Duodenal mucosa (tissue), 2 donors: ENCODE measurements around the gene GRIFIN.

ENCODE experiments used
- H3K27ac ChIP-seq: one replicate; pipeline ENCODE4 v1.7.0; 2013; ENCODE audit warnings: low read depth, low read length
- H3K27me3 ChIP-seq, 2 donors: one replicate each; pipeline ENCODE4 v1.7.0; 2013; ENCODE audit warnings: low read length in 2 of 2, control low read depth in 1 of 2; ENCODE audit not compliant: insufficient read depth in 2 of 2, control insufficient read depth in 1 of 2
- H3K36me3 ChIP-seq, 2 donors: one replicate each; pipeline ENCODE4 v1.7.0; 2013; ENCODE audit warnings: low read length in 2 of 2, control low read depth in 1 of 2; ENCODE audit not compliant: insufficient read depth in 2 of 2, control insufficient read depth in 1 of 2
- H3K4me1 ChIP-seq, 2 donors: one replicate each; pipeline ENCODE4 v1.7.0; 2013; ENCODE audit warnings: low read length in 2 of 2, control low read depth in 1 of 2; ENCODE audit not compliant: insufficient read depth in 2 of 2, control insufficient read depth in 1 of 2
- H3K4me3 ChIP-seq, 2 donors: one replicate each; pipeline ENCODE4 v1.7.0; 2013; ENCODE audit warnings: low read length in 2 of 2, low read depth in 1 of 2
- H3K9ac ChIP-seq, 2 donors: one replicate each; pipeline ENCODE4 v1.7.0; 2013; ENCODE audit warnings: low read length in 2 of 2, low read depth in 1 of 2
- H3K9me3 ChIP-seq, 2 donors: one replicate each; pipeline ENCODE4 v1.7.0; 2013; ENCODE audit warnings: low read length in 2 of 2, control low read depth in 1 of 2; ENCODE audit not compliant: control insufficient read depth in 1 of 2

The GRIFIN gene

DNA sequence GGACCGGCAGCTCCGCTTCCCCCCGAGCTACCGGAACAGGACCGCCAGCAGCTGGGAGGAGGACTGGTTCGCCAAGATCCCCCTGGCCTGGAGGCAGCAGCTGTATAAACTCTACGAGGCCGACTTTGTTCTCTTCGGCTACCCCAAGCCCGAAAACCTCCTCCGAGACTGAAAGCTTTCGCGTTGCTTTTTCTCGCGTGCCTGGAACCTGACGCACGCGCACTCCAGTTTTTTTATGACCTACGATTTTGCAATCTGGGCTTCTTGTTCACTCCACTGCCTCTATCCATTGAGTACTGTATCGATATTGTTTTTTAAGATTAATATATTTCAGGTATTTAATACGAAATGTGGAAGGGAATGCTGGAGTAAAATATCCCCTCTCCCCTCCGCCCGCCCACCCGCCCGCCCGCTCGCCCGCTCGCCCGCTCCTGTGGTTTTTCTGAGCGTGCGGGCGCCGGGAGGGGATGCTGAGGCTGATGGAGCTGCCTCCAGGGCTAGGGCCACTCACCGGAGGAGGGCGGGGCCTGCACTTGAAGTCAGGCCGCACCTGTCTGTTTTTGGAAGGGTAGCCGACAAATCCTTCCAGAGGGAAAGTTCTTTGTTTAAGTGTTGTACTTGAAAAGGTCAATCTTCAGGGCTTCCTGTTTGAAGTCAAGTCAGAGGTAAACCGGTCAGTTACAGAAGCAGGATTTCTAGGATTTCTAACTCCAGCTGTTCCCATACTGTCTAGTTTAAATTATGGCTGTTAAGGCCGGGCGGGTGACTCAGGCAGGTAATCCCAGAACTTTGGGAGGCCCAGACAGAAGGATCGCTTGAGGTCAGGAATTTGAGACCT is 42.3 kb downstream of the GRIFIN start:
- Histone ChIP-seq H3K4me3 (no peak overlapping the region), H3K36me3 (peaks cover 7 to 20% of the 10 kb centered on the region in 2 donors), H3K9me3 (peaks cover 0 to 4% of the 10 kb centered on the region in 2 donors), H3K27ac (no peak overlapping the region), H3K4me1 (peaks cover 8 to 11% of the 10 kb centered on the region in 2 donors), H3K9ac (no peak overlapping the region), H3K27me3 (no peaks in the 10 kb centered on the region)

DNA sequence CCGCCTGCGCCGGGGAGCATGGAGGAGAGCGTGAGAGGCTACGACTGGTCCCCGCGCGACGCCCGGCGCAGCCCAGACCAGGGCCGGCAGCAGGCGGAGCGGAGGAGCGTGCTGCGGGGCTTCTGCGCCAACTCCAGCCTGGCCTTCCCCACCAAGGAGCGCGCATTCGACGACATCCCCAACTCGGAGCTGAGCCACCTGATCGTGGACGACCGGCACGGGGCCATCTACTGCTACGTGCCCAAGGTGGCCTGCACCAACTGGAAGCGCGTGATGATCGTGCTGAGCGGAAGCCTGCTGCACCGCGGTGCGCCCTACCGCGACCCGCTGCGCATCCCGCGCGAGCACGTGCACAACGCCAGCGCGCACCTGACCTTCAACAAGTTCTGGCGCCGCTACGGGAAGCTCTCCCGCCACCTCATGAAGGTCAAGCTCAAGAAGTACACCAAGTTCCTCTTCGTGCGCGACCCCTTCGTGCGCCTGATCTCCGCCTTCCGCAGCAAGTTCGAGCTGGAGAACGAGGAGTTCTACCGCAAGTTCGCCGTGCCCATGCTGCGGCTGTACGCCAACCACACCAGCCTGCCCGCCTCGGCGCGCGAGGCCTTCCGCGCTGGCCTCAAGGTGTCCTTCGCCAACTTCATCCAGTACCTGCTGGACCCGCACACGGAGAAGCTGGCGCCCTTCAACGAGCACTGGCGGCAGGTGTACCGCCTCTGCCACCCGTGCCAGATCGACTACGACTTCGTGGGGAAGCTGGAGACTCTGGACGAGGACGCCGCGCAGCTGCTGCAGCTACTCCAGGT is 43.1 kb downstream of the GRIFIN start:
- H3K27ac ChIP-seq, result no peak overlapping the region

GRCh38 chr7:2431260-2431867 is 44.8 kb downstream of the GRIFIN start:
- no peak overlapping the region for H3K9ac ChIP-seq
- H3K27me3 ChIP-seq, result no peaks in the 10 kb centered on the region
- H3K27ac ChIP-seq, result no peak overlapping the region
- H3K36me3 ChIP-seq, result peaks cover 7 to 20% of the 10 kb centered on the region in 2 donors
- H3K9me3 ChIP-seq, result peaks cover 0 to 4% of the 10 kb centered on the region in 2 donors
- no peak overlapping the region for H3K4me3 ChIP-seq
- peaks cover 0 to 5% of the 10 kb centered on the region in 2 donors for H3K4me1 ChIP-seq

More for the DNA sequence above, 43.1 kb downstream of the GRIFIN start:
- peaks cover 7 to 20% of the 10 kb centered on the region in 2 donors for H3K36me3 ChIP-seq
- H3K27me3 ChIP-seq, result no peaks in the 10 kb centered on the region
- peaks cover 8 to 10% of the 10 kb centered on the region in 2 donors for H3K4me1 ChIP-seq
- no peak overlapping the region for H3K4me3 ChIP-seq
- H3K9ac ChIP-seq, result no peak overlapping the region
- peaks cover 0 to 4% of the 10 kb centered on the region in 2 donors for H3K9me3 ChIP-seq

GRCh38 chr7:2425749-2426148 is 50.4 kb downstream of the GRIFIN start:
- H3K27me3 ChIP-seq, result no peaks in the 10 kb centered on the region
- H3K27ac ChIP-seq, result no peak overlapping the region
- H3K4me1 ChIP-seq, result no peaks in the 10 kb centered on the region
- no peak overlapping the region for H3K4me3 ChIP-seq
- H3K9me3 ChIP-seq, result peaks cover 0 to under 1% of the 10 kb centered on the region in 2 donors
- no peak overlapping the region for H3K9ac ChIP-seq
- H3K36me3 ChIP-seq, result no peaks in the 10 kb centered on the region
